ENCODE measurements around the gene GPATCH3.

DNA sequence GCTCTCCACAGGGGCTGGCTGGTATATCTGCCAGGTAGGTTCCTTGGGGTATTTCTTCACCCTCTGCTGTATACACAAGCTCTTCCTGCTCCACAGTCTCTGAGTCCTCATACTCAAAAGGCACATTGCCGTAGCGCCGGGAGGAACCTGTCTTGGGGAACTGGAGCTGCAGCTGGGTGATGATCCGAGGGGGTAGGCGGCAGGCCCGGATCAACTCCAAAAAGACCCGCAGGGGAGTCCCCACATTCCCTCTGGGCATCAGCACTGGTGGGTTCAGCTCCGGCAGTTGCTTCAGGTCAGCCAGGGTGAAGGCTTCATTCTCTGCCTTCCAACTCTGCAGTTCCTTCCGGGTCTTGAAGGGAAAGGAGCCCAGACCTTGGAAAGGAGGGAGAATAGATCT, 2.9 kb downstream of the GPATCH3 start:
- TF ChIP-seq, protein P1, sequence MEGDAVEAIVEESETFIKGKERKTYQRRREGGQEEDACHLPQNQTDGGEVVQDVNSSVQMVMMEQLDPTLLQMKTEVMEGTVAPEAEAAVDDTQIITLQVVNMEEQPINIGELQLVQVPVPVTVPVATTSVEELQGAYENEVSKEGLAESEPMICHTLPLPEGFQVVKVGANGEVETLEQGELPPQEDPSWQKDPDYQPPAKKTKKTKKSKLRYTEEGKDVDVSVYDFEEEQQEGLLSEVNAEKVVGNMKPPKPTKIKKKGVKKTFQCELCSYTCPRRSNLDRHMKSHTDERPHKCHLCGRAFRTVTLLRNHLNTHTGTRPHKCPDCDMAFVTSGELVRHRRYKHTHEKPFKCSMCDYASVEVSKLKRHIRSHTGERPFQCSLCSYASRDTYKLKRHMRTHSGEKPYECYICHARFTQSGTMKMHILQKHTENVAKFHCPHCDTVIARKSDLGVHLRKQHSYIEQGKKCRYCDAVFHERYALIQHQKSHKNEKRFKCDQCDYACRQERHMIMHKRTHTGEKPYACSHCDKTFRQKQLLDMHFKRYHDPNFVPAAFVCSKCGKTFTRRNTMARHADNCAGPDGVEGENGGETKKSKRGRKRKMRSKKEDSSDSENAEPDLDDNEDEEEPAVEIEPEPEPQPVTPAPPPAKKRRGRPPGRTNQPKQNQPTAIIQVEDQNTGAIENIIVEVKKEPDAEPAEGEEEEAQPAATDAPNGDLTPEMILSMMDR (conservative IDR thresholded peaks at IDR 0.05 in 1 of 2, IDR thresholded peaks at IDR 0.05 in 1 of 2; ENCODE audit: extremely low read depth in 1 of 2, insufficient read depth in 1 of 2, low read depth in 1 of 2, low read length in 2 of 2), result no peak
- TF ChIP-seq EZH2 (IDR thresholded peaks at IDR 0.05; ENCODE audit: borderline replicate concordance, low read length), result no peak

Measured in mammary epithelial cell (primary cell).